ENCODE measurements around the gene GC.
"Not testable (repeated sequence)": the region's sequence is repeated elsewhere in the genome, so short reads cannot be mapped to it uniquely, and the experiment has no call there.

The GC gene

DNA sequence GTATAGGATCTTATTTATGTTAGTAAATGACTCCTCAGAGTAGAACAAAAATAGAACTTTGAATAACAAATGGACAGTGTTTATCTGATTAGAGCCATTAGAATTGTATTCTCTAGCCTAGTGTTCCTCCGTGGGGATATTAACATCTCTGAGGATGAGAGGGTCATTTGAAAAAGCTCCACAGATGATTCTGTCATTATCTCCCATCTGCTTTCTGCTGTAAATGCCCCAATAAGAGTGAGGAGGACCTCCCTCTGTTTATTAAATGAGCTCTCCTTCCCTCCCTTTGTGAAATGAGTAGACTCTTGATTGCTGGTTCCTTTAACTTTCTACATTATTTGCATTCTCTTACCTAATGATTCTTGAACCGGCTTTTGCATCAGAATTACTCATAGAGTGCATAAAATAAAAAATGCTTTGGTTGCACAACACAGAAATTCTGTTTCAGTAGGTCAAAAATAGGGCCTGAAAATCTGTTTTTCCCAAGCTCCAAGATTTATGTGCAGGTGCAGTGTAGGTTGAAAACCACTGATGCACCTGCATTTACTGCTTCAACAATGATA, 18.0 kb downstream of the GC start:
- peak; percentile 12 for DNase-seq (ENCODE audit: low read depth)

DNA sequence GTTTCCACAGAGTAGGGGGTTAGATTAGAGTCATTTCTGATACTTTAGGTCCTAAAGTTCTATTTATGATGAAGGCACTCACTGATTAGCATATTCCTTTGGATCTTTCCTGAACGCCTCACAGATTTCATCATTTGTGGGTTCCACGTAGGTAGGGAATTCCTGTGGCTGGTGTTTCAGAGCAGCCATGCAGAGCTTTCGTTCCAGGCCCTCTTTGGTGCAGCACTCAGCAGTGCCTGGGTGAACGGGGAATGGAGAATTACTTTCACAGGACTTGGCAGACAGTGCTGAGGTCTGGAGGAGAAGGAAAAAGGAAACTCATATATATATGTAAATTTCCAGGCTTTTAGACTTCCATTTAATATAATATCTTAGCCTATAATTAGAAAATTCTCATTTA, 18.5 kb downstream of the GC start:
- peak; percentile 49 for DNase-seq (ENCODE audit: low read depth)

DNA sequence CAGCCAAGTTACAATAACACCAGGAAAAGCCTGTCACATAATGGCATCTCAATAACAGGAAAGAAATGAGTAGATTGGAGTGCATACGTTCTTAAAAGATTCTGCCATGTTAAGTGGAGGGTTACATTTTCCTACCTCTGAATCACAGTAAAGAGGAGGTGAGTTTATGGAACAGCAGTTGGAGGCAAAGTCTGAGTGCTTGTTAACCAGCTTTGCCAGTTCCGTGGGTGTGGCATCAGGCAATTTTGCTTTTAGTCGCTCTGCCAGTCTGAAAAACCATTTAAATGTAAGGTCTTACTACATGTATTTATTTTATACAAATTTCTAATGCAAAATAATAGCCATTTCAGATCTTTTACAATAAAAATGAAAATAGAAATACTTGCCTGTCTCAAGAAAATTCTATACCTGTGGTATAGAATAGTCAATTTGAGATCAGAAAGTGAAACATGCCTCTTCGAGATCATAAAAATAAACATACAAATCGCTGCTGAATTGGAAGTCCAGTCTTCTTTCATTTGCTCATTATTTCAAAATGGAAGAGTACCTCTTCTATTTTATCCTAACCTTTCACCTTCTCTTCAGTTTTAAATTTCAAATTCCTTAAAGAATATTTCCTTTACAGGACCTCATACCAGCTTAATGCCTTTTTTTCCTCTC, 31.4 kb downstream of the GC start:
- DNase-seq (ENCODE audit: low read depth) = peak; percentile 16

DNA sequence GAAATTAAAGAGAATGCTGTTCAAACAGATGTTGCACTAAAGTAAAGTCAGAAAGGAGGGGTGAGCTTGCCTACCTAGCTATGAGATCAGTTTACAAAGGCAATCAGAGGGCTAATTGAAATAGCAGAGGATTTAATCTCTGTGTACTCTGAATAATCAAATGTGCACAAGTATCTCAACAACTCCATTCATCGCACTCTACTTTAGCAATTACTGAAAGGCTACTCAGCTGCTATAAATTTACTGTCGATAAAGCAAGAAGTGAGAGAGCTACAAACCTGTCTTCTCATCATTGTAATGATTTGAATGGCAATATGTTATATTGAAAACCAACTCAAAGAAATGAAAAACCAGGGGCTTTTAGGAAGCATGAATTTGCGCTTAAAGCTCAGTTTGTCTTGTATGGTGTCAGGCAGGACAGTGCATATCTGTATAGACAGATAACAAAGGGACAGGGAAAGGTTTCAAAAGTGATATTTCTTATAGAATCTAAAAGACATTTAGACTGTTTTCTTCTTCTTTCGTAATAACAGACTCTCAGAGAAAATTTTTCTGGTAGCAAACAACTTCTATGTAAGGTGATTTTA, 34.8 kb downstream of the GC start:
- no peak for DNase-seq (ENCODE audit: low read depth)

DNA sequence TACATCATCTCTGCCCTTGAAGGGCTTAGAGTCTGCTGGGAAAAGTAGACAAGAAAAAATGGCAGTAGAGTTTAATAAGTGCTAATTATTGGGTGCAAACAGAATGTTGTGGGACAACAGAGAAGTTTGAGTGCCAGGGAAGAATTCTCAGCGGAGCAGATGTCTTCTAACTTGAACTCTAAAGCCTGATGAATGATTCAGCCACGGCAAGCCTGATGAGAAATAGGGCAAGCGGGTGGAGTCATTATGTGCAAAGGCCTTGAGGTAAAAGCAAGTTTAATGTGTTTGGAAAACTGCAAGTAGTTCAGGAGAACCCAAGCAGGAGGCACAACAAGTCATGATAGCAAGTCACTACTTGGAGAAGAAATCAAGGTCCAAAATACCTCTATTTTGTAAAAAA, 37.5 kb downstream of the GC start:
- DNase-seq (ENCODE audit: low read depth) = peak; percentile 35

DNA sequence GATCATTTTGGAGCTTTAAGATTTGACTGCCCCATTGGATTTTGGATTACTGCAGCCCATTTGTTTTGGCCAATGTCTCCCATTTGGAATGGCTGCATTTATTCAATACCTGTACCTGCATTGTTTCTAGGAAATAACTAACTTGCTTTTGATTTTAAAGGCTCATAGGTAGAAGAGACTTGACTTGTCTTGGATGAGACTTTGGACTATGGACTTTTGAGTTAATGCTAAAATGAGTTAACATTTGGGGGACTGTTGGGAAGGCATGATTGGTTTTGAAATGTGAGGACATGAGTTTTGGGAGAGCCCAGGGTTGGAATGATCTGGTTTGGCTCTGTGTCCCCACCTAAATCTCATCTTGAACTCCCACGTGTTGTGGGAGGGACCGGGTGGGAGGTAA, 45.1 kb downstream of the GC start:
- not testable (repeated sequence) for DNase-seq (ENCODE audit: low read depth)

DNA sequence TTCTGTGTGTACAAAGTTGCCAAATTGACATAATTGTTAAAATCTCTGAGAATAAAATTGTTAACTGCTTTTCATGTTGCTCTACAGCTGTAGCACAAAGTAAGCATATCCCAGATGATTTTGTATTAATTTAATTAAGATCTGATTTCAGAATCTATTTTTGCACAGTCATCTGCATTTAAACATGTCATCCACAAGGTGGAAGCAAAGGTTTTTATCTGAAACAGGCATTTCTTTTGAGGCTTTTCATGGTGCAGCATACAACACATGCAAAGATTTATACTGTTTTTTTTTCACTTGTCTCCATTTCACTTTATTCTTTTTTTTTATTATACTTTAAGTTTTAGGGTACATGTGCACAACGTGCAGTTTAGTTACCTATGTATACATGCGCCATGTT, 51.2 kb downstream of the GC start:
- DNase-seq (ENCODE audit: low read depth) = peak; percentile 72

DNA sequence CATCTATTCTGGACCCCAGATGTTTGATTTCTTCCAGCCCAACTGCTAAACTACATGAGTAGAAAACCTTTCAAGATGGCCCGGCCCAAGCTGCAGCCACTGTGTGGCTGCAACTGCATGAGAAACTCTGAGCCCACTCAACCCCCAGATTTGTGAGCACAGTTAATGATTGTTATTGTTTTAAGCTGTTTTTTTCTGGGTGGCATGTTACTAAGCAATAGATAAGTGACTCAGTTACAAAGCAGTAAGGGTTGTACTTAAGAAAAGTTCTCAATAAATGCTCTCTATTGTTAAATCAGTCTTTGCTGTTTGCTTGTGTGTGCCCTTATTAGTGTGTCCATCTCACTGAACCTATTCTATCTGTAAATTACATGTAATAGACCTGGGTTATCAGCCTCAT, 51.8 kb downstream of the GC start:
- DNase-seq (ENCODE audit: low read depth) = peak; percentile 11

DNA sequence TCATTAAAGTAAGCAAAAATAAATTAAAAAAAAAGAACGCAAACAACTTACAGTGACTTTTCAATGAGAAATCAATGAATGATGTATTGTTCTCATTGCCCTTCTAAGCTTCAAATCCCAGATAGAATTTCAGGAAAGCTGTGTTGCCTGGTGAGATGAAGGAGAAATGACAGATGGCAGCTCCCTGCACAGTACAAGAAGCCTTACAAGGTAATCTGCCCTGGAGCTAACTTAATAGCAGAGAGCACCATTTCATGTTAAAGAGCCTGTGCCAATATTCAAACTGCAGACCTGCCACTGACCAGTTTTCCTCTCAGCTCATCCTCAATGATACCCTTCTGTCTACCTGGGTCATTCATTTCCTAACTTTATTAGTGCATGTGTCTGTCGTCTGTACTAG, 54.0 kb downstream of the GC start:
- DNase-seq (ENCODE audit: low read depth) = no peak

DNA sequence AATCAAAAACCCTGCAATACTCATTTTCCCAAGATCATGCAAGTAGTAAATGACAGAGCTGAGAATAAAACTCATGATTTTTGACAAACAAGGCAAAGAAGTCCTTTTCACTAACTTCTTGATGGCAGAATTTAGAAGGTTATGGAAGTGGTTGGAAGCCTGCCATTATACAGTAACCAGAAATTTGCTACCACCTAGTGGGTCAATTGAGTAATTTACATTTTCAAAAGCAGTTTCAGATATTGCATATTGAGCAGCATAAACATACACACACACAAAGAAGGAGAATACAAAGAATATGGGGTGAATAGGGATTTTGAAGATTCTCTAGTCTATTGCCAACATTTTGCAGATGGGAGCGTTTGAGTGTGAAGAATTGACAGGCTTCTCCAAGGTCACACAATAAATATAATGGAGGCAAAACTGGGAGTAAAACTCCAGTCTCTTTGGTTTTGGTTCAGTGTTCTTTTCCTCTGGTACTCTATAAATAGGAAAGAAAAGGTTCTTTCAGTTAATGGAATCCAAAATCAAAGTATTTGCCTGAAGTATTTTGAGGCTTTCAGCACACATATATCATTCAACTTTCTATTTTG, 70.2 kb downstream of the GC start:
- peak; percentile 72 for DNase-seq (ENCODE audit: low read depth)

DNA sequence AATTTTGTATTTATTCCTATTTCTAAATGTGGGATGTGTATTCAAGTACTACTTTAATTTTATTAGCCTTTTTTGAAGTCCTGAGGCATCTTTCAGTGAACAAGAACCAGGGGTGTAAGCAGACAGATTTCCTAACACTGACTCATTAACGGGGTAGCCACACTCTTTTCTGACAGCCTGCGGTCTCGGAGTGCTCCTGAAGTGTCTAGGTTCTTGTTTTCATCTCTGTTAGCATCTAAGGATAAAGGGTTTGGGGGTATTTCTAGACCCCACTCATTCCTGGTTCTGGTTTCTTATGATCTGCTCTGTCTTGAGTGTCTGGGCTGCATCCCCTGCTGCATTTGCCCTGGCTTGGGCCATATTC, 71.9 kb downstream of the GC start:
- DNase-seq (ENCODE audit: low read depth) = peak; percentile 6

DNA sequence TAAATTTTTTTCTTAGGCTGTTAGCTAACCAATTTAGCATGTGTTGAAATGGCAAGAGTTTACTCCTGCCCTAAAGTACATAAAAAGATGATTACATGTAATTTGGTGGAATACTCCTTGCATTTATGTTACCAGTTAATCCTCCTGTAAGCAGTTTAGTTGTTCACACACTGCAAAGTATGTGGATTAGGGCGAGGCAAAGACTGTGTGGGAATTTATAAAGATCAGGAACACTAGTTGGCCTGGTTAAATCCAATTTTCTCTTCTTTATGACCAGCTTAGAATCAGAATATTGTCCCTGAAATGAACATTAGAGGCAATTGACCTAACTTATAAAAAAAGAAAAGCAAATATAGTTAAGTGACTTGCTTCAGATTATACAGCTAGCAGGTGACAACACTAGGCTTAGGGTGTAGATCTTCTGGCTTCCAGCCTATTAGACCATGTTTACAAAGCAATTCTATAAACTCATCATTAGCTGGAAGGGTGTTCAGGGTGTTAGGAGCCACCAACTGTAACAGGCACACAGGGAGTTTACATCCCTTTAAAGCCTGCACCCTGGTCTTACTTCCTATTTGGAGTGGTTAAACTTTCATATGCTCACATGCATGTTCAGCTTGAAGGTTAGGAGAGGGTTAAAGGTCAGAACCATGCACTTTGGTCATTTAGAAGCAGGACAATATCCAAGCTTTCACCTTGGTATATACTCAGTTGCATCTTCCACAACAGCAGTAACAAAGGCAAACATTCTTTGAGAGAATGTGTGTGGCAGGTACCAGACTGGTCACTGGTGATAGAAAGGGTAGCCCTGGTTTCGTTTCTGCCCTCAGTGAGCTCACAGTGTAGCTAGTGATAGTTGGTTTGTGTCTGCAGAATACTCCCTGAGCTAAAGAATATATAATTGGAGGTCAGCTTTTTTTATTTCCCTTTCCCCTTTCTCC, 72.6 kb downstream of the GC start:
- no peak for DNase-seq (ENCODE audit: low read depth)

DNA sequence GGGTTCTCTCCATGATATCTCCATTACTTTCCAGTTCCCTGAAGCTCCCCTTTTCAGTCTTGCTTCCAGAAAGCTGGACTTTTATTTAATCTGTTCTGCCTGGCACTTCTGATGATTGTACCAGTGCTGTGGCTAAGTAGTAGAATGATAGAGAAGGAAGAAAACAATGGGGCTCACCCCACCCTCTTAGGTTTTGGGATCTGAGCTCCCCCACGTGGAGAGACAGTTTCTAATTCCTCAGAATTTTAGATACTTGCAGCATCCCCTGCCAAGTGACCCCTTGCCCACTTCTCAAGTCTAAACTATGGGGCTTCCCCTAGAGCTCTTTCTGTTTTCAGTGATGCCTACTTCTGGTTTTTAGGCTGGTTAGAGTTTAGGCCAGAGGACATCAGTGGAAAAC, 73.9 kb downstream of the GC start:
- peak; percentile 43 for DNase-seq (ENCODE audit: low read depth)

DNA sequence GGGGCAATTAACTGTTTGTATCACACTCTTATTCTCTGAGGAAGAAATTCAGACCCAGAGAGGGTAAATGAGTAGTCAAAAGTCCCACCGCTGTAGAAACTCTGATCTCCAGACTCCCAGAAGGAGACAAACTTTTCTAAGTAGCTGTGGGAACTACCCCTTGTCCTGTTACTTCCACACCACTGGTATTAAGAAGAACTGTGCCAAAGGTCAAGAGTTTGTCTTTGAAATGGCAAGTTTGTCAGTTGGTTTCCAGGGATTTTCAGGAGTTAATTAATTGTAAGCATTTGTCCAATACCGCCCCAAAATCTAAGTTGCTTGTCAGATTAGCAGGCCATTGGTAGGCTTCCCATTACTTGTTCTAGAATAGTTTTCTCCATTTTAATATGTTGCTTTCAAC, 85.7 kb downstream of the GC start:
- no peak for DNase-seq (ENCODE audit: low read depth)

DNA sequence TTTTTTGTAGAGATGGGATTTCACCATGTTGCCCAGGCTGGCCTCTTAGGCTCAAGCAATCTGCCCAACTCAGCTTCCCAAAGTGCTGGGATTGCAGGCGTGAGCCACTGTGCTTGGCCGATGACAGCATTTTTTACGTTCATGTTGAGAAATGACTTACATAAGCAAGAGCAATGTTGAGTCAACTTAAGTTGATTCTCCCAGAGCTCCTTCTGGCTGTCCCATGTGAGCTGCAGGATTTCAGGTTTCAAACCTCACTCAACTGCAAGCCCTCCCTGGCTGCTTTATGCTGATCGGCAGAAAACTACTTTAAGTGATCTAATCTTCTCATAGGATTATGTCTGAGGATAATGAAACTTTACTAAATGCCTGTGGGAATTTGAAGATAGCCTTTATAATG, 86.8 kb downstream of the GC start:
- DNase-seq (ENCODE audit: low read depth) = no peak

DNA sequence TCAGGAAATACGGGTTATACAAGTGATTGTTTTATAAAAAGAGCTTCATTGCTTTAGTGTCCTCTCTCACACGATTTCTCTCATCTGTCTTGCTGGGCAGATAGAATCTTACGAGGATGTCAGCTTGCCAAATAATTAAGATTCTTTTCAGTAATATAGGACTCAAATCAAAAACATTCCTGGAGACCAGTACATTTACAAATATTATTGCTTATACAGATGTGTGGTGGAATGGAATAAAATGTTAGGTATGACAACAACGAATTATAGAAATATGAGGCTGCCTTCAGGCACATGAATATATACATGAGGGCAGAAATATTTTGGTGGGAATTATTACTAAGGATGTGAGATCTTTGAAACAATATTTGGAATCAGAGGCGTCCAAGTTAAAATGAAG, 88.9 kb downstream of the GC start:
- DNase-seq (ENCODE audit: low read depth) = no peak

DNA sequence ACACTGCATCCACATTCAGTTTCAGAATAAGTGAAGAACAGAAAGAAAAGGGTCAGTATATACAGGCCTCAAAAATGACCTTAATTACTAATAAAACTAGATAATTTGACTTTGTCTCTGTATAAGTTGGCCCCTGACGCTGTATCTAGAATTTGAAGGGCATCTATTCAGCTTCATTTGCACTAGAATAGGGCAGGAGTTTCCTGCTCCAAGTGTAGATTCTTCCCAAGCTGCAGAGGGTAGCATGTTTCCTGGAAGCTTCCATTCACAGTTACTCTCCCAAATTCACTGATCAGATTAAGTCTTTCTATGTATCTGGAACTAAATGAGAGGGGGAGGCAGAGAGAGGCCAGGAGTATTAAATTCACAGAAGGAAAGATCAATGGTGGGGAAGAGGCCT, 90.9 kb downstream of the GC start:
- DNase-seq (ENCODE audit: low read depth) = no peak

DNA sequence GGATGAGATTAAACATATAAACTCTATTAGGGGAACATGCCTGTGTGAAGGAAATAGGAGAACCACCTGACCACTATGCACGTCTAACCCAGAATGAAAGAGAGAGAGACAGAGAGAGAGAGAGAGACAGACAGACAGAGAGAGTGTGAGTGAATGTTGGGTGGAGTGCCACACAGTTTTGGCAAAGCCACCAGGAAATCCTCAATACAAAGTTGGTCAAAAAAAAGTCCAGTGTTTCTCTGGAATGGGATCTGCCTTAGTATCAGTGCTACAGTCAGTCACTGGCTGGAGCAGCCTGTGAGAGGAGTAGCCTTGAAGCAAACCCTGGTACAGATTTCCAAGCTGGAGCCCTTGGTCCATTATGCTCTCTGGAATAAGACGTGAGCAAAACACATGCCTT, 91.7 kb downstream of the GC start:
- DNase-seq (ENCODE audit: low read depth) = no peak

All from ELR (cell line).